ENCODE data around the gene TOR1B.

DNA sequence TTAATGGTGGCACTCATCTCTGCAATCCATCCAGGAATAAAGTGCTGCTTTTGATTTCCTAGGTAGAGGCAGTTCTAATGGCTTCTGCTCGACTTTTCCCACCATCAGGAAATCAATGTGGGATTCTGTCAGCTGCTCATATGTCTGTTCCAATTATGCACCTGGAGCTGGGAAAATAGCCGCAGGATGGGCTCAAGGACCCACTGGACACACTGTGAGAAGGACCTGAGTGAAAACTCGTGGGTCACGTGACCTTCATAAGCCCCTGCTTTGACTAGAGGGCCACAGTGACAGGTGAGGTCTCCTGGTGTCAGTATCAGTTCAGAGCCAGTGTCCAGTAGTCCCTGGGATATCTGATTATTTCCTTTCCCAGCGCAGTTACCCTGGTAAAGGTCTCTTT lies 32.2 kb upstream of the TOR1B start:
- TF ChIP-seq, protein P1, sequence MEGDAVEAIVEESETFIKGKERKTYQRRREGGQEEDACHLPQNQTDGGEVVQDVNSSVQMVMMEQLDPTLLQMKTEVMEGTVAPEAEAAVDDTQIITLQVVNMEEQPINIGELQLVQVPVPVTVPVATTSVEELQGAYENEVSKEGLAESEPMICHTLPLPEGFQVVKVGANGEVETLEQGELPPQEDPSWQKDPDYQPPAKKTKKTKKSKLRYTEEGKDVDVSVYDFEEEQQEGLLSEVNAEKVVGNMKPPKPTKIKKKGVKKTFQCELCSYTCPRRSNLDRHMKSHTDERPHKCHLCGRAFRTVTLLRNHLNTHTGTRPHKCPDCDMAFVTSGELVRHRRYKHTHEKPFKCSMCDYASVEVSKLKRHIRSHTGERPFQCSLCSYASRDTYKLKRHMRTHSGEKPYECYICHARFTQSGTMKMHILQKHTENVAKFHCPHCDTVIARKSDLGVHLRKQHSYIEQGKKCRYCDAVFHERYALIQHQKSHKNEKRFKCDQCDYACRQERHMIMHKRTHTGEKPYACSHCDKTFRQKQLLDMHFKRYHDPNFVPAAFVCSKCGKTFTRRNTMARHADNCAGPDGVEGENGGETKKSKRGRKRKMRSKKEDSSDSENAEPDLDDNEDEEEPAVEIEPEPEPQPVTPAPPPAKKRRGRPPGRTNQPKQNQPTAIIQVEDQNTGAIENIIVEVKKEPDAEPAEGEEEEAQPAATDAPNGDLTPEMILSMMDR (IDR thresholded peaks at IDR 0.05), result no peak
- TF ChIP-seq POLR2A (IDR thresholded peaks at IDR 0.05), result no peak

Data from lower leg skin (tissue), 3 donors.